Measurements from ENCODE around the gene PGBD4. TPM values are rescaled to one million over a fixed set of nuclear protein-coding genes. Genes with fewer than 3 reads are reported as not detected.

The PGBD4 gene
- total RNA-seq, 1 donor from 2014 or later: 2.0 TPM

DNA sequence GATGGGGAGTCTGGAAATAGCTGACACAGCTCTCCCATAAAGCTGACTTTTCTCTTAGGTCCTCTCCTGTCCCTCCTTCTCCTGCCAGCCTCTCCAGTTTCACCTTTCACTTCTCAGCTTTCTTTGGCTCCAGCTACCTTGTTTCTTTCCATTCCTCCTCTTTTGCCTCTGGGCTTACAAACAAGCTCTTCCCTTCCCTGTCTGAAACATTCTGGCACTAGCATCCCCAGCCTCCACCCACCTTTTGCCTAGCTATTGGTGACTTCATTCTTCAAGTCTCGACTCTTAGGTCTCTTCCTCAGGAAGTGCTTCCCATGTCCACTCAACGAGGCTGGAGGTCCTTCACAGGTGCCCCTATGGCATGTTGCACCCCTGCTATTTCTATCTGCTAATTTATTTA lies 42.4 kb upstream of the PGBD4 start:
- Mint-ChIP-seq H3K4me1 (ENCODE audit: unreplicated experiment) (peaks cover 18% of the 10 kb centered on the region), H3K4me3 (ENCODE audit: unreplicated experiment) (no peak overlapping the region), H3K27ac (ENCODE audit: unreplicated experiment) (no peak overlapping the region), H3K9me3 (ENCODE audit: unreplicated experiment) (no peaks in the 10 kb centered on the region), H3K36me3 (ENCODE audit: unreplicated experiment) (no peaks in the 10 kb centered on the region), H3K27me3 (ENCODE audit: unreplicated experiment) (no peaks in the 10 kb centered on the region)
- DNase-seq (ENCODE audit: extremely low spot score, unreplicated experiment): no peak
- TF ChIP-seq, protein P1, sequence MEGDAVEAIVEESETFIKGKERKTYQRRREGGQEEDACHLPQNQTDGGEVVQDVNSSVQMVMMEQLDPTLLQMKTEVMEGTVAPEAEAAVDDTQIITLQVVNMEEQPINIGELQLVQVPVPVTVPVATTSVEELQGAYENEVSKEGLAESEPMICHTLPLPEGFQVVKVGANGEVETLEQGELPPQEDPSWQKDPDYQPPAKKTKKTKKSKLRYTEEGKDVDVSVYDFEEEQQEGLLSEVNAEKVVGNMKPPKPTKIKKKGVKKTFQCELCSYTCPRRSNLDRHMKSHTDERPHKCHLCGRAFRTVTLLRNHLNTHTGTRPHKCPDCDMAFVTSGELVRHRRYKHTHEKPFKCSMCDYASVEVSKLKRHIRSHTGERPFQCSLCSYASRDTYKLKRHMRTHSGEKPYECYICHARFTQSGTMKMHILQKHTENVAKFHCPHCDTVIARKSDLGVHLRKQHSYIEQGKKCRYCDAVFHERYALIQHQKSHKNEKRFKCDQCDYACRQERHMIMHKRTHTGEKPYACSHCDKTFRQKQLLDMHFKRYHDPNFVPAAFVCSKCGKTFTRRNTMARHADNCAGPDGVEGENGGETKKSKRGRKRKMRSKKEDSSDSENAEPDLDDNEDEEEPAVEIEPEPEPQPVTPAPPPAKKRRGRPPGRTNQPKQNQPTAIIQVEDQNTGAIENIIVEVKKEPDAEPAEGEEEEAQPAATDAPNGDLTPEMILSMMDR (IDR thresholded peaks at IDR 0.05): no peak

DNA sequence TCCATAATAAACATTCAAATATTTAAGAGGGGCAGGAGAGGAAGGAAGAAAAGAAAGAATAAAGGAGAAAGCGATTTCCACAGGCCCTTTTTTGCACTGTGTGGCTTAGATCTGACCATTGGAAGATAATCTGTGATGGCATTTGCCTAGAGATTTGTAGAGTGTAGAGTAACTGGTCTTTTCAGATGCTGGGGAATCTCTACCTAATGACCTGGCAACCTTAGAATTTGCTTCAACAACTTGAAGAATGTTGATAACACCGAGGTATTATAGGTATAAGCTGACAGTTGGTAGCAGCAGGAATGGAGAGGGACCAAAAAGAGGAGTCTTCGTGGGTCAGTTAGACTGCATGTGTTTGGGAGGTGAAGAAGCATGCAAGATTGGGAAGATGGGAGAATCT lies 41.9 kb upstream of the PGBD4 start:
- no peak for DNase-seq (ENCODE audit: extremely low spot score, unreplicated experiment)
- no peak overlapping the region for H3K4me3 Mint-ChIP-seq (ENCODE audit: unreplicated experiment)
- TF ChIP-seq, protein P1 (IDR thresholded peaks at IDR 0.05): no peak
- H3K9me3 Mint-ChIP-seq (ENCODE audit: unreplicated experiment): no peaks in the 10 kb centered on the region
- H3K36me3 Mint-ChIP-seq (ENCODE audit: unreplicated experiment): no peaks in the 10 kb centered on the region
- H3K4me1 Mint-ChIP-seq (ENCODE audit: unreplicated experiment): peaks cover 18% of the 10 kb centered on the region
- no peak overlapping the region for H3K27ac Mint-ChIP-seq (ENCODE audit: unreplicated experiment)
- H3K27me3 Mint-ChIP-seq (ENCODE audit: unreplicated experiment): no peaks in the 10 kb centered on the region

DNA sequence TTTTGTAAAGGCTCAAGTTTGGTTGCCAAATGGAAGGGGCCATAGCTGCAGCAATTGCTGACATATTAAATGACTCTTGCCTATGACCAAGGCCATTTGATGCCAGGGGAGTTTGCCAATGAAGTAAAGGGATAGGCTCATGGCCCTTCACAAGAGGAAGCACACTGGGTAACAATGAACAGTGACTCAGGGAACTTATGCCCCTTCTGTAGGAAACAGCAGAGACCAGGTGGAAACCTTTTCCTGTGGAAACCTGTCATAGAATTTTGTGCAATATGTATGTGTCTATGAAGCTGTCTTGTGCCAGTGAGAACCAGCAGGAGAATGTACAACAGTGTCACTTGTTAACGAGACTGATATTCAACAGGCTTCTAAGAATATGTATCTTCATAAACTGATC lies 37.4 kb upstream of the PGBD4 start:
- Mint-ChIP-seq H3K4me1 (ENCODE audit: unreplicated experiment) (peaks cover 5% of the 10 kb centered on the region), H3K27me3 (ENCODE audit: unreplicated experiment) (no peaks in the 10 kb centered on the region), H3K27ac (ENCODE audit: unreplicated experiment) (no peak overlapping the region), H3K4me3 (ENCODE audit: unreplicated experiment) (no peak overlapping the region), H3K36me3 (ENCODE audit: unreplicated experiment) (no peaks in the 10 kb centered on the region), H3K9me3 (ENCODE audit: unreplicated experiment) (no peaks in the 10 kb centered on the region)
- no peak for DNase-seq (ENCODE audit: extremely low spot score, unreplicated experiment)
- TF ChIP-seq, protein P1 (IDR thresholded peaks at IDR 0.05): no peak

DNA sequence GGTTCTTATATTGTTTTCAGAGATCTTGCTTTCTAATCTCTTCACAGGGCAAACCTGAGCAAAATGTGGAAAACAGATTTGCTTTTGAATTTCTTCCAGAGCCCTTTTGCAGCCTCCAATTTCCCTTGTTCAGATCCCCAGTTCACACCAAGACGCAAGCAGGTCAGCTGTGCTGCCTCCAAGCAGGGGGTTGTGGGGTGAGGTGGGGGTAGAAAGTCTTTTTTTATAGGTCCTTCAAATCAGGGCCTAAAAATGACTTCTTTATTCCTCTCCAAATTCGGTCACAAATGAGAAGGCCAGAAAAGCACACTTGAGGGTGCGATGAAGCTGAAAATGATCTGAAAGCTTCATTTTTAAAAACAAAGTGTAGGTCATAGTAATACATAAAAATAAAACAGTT lies 36.6 kb upstream of the PGBD4 start:
- Mint-ChIP-seq H3K36me3 (ENCODE audit: unreplicated experiment) (no peaks in the 10 kb centered on the region), H3K4me3 (ENCODE audit: unreplicated experiment) (no peak overlapping the region), H3K27ac (ENCODE audit: unreplicated experiment) (no peak overlapping the region), H3K4me1 (ENCODE audit: unreplicated experiment) (peaks cover 4% of the 10 kb centered on the region), H3K9me3 (ENCODE audit: unreplicated experiment) (no peaks in the 10 kb centered on the region), H3K27me3 (ENCODE audit: unreplicated experiment) (no peaks in the 10 kb centered on the region)
- TF ChIP-seq, protein P1 (IDR thresholded peaks at IDR 0.05): no peak
- no peak for DNase-seq (ENCODE audit: extremely low spot score, unreplicated experiment)

DNA sequence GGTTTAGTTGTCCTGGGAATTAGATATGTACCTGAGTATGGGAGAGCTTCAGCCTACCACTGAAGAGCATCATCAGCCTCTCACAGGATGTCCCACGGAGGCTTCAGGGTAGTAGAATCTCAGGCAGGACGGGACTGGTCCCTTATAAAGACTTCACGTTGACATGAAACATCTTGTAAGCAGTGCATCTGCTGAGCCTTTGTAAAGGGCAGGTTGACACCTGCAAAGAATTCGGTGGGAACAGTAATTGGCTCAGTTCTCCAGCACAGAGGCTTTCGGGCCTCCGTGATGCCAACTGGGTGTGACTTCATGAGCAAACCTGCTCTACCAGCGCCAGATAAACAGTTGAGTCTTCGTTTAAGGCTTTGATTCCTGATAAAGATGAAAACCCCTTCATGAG lies 35.9 kb upstream of the PGBD4 start:
- no peaks in the 10 kb centered on the region for H3K36me3 Mint-ChIP-seq (ENCODE audit: unreplicated experiment)
- H3K4me1 Mint-ChIP-seq (ENCODE audit: unreplicated experiment): peaks cover 4% of the 10 kb centered on the region
- H3K27me3 Mint-ChIP-seq (ENCODE audit: unreplicated experiment): no peaks in the 10 kb centered on the region
- H3K4me3 Mint-ChIP-seq (ENCODE audit: unreplicated experiment): no peak overlapping the region
- TF ChIP-seq, protein P1 (IDR thresholded peaks at IDR 0.05): no peak
- DNase-seq (ENCODE audit: extremely low spot score, unreplicated experiment): no peak
- H3K9me3 Mint-ChIP-seq (ENCODE audit: unreplicated experiment): no peaks in the 10 kb centered on the region
- no peak overlapping the region for H3K27ac Mint-ChIP-seq (ENCODE audit: unreplicated experiment)

All from osteocyte (in vitro differentiated cells).